Body of pancreas (tissue), 4 donors: ENCODE measurements around the gene SLC7A6. TPM values are rescaled to one million over a fixed set of nuclear protein-coding genes. Genes with fewer than 3 reads are reported as not detected.

Experiments
- ATAC-seq: fragments of 150-250 bp; one replicate; pipeline ENCODE4 v1.9.1; 2016
- DNase-seq, 4 donors: peaks; one replicate each; pipeline ENCODE4 v3.0.0-alpha.2; 2019
- H3K27ac ChIP-seq, 4 donors: fragments of 200-600 bp; sonication (generic); 1 replicate in 3 of 4; 2 replicates in 1 of 4; pipeline versions ENCODE4 v1.5.1 to v1.6.1; 2016 to 2019; ENCODE audit warnings: mild to moderate bottlenecking in 1 of 4, mixed read lengths in 1 of 4, moderate library complexity in 1 of 4
- H3K27me3 ChIP-seq, 2 donors: fragments of 200-600 bp; sonication (generic); one replicate each; pipeline ENCODE4 v1.6.0; 2016; ENCODE audit warnings: mild to moderate bottlenecking in 1 of 2
- H3K36me3 ChIP-seq, 2 donors: fragments of 200-600 bp; sonication (generic); replicated peaks in 1 of 2; 2 replicates each; pipeline ENCODE4 v1.5.1; 2016; ENCODE audit warnings: low read depth in 2 of 2; ENCODE audit not compliant: insufficient read depth in 1 of 2
- H3K4me1 ChIP-seq: fragments of 200-600 bp; sonication (generic); one replicate; pipeline ENCODE4 v1.6.0; 2016
- H3K4me3 ChIP-seq, 2 donors: fragments of 200-600 bp; sonication (generic); 1 replicate in 1 of 2; 2 replicates in 1 of 2; pipeline ENCODE4 v1.5.1; 2016 to 2019
- H3K9me3 ChIP-seq, 3 donors: fragments of 200-600 bp; sonication (generic); 1 replicate in 2 of 3; 2 replicates in 1 of 3; pipeline ENCODE4 v1.5.1; 2016
- CTCF ChIP-seq, 7 experiments: fragments of 450-650 bp in 4 of 7; fragments of 200-600 bp in 3 of 7; sonication (generic) in 3 of 7; IDR thresholded peaks; one replicate each; pipeline ENCODE4 v1.5.1; 2016 to 2019; ENCODE audit warnings: antibody characterized with exemption in 7 of 7
- POLR2A ChIP-seq, 3 donors: fragments of 450-650 bp; IDR thresholded peaks; one replicate each; pipeline ENCODE4 v1.6.1; 2016; ENCODE audit warnings: antibody characterized with exemption in 3 of 3, mild to moderate bottlenecking in 2 of 3
- WGBS, 2 donors: methylation state at CpG; one replicate each; pipeline ENCODE4 v1.1.5; 2017; 5-methylcytosine and 5-hydroxymethylcytosine counted together
- intact Hi-C: fragments of 100-400 bp; cut with DNase I; formaldehyde crosslinking; loops from one replicate; pipeline ENCODE4 v1.15.1; 2023
- total RNA-seq, 2 donors: library from RNA; depleted of rRNA; stranded (reverse); fragments of >200 nt; gene quantifications; one replicate each; pipeline ENCODE4 v1.1.0, GENCODE V29; 2016

SLC7A6 gene
- total RNA-seq, 2 donors from 2014 or later: 10.9 to 23.4 TPM

GRCh38 chr16:68276223-68276622 is 11.9 kb downstream of the SLC7A6 start:
- DNase-seq: no peak
- WGBS, 2 donors: 61 to 64% methylated on average over 3 of the region's 3 CpGs
- TF ChIP-seq CTCF (IDR thresholded peaks at IDR 0.05): no peak
- TF ChIP-seq POLR2A (IDR thresholded peaks at IDR 0.05): no peak
- no peak for ATAC-seq
- Histone ChIP-seq H3K27ac (no peak overlapping the region), H3K36me3 (no peaks in the 10 kb centered on the region), H3K4me1 (peaks cover 17% of the 10 kb centered on the region), H3K27me3 (no peaks in the 10 kb centered on the region), H3K4me3 (no peak overlapping the region), H3K9me3 (no peaks in the 10 kb centered on the region)
- intact Hi-C loops: no loop called here

GRCh38 chr16:68279726-68280558 is 15.6 kb downstream of the SLC7A6 start:
- WGBS, 2 donors: 85 to 86% methylated on average over 13 of the region's 13 CpGs
- H3K27ac ChIP-seq: no peak overlapping the region

GRCh38 chr16:68281368-68282063 is 17.2 kb downstream of the SLC7A6 start:
- Histone ChIP-seq H3K9me3 (no peaks in the 10 kb centered on the region), H3K4me3 (no peak overlapping the region), H3K36me3 (no peaks in the 10 kb centered on the region), H3K4me1 (no peaks in the 10 kb centered on the region), H3K27me3 (no peaks in the 10 kb centered on the region), H3K27ac (no peak overlapping the region)
- ATAC-seq: no peak
- TF ChIP-seq CTCF (IDR thresholded peaks at IDR 0.05) (no peak), POLR2A (IDR thresholded peaks at IDR 0.05) (no peak)
- intact Hi-C loops: no loop called here
- 80 to 92% methylated on average over 4 of the region's 4 CpGs for whole genome bisulfite sequencing, 2 donors
- DNase-seq: no peak

More at GRCh38 chr16:68279726-68280558, 15.6 kb downstream of the SLC7A6 start:
- Histone ChIP-seq H3K4me3 (no peak overlapping the region), H3K27me3 (no peaks in the 10 kb centered on the region), H3K4me1 (no peaks in the 10 kb centered on the region), H3K36me3 (no peaks in the 10 kb centered on the region), H3K9me3 (no peaks in the 10 kb centered on the region)
- no peak for ATAC-seq
- intact Hi-C loops: no loop called here
- TF ChIP-seq POLR2A (IDR thresholded peaks at IDR 0.05): no peak
- no peak for TF ChIP-seq CTCF (IDR thresholded peaks at IDR 0.05)
- DNase-seq: no peak

GRCh38 chr16:68282064-68282452 is 17.7 kb downstream of the SLC7A6 start:
- DNase-seq (no peak), ATAC-seq (no peak)
- no peaks in the 10 kb centered on the region for H3K27me3 ChIP-seq
- TF ChIP-seq CTCF (IDR thresholded peaks at IDR 0.05): no peak
- TF ChIP-seq POLR2A (IDR thresholded peaks at IDR 0.05): no peak
- H3K27ac ChIP-seq: no peak overlapping the region
- no peaks in the 10 kb centered on the region for H3K4me1 ChIP-seq
- no peak overlapping the region for H3K4me3 ChIP-seq
- intact Hi-C loops: no loop called here
- 57 to 67% methylated on average over 4 of the region's 4 CpGs for WGBS, 2 donors
- H3K36me3 ChIP-seq: no peaks in the 10 kb centered on the region
- H3K9me3 ChIP-seq: no peaks in the 10 kb centered on the region
